ENCODE measurements around the gene TBX15.

DNA sequence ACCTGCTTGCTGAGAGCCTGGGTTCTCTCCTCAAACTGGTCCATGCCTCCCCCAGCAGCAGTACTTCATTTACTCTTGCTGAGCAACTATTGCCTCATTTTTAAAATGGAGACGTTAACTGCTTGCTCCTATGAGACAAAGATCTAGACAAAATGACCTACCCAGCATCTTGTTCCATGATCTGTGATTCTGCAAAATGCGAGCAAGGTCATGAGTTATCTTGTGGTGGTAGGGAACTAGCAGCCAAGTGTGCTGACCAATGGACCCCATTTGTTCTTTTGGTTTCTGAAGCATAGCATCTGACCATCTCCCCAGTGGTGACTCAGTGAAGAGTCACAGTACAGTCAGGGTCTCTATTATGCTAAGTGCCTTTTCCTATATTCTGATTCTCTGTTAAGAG is 40.4 kb downstream of the TBX15 start:
- TF ChIP-seq, protein P1, sequence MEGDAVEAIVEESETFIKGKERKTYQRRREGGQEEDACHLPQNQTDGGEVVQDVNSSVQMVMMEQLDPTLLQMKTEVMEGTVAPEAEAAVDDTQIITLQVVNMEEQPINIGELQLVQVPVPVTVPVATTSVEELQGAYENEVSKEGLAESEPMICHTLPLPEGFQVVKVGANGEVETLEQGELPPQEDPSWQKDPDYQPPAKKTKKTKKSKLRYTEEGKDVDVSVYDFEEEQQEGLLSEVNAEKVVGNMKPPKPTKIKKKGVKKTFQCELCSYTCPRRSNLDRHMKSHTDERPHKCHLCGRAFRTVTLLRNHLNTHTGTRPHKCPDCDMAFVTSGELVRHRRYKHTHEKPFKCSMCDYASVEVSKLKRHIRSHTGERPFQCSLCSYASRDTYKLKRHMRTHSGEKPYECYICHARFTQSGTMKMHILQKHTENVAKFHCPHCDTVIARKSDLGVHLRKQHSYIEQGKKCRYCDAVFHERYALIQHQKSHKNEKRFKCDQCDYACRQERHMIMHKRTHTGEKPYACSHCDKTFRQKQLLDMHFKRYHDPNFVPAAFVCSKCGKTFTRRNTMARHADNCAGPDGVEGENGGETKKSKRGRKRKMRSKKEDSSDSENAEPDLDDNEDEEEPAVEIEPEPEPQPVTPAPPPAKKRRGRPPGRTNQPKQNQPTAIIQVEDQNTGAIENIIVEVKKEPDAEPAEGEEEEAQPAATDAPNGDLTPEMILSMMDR (IDR thresholded peaks at IDR 0.05), result no peak
- no peak for TF ChIP-seq POLR2A (IDR thresholded peaks at IDR 0.05)
